HUES48 (cell line): ENCODE measurements around the gene TMEM273.

Experiments
- H3K27ac ChIP-seq: one replicate; pipeline ENCODE4 v1.7.0; 2013; ENCODE audit warnings: low read depth, low read length, inconsistent platforms
- H3K27me3 ChIP-seq: 2 replicates; pipeline ENCODE4 v1.6.1; 2013; ENCODE audit warnings: mild to moderate bottlenecking, low read length; ENCODE audit not compliant: control insufficient read depth, insufficient read depth
- H3K36me3 ChIP-seq: 2 replicates; pipeline ENCODE4 v1.6.1; 2013; ENCODE audit warnings: low read length; ENCODE audit not compliant: control insufficient read depth, insufficient read depth
- H3K4me1 ChIP-seq: 2 replicates; pipeline ENCODE4 v1.6.1; 2013; ENCODE audit warnings: mild to moderate bottlenecking, low read length; ENCODE audit not compliant: control insufficient read depth, insufficient read depth
- H3K4me3 ChIP-seq: 2 replicates; pipeline ENCODE4 v1.5.1; 2013; ENCODE audit warnings: mild to moderate bottlenecking, low read depth, low read length
- H3K9ac ChIP-seq: 2 replicates; pipeline ENCODE4 v1.6.1; 2013; ENCODE audit warnings: mild to moderate bottlenecking, low read depth, low read length, moderate library complexity
- H3K9me3 ChIP-seq: 2 replicates; pipeline ENCODE4 v1.6.1; 2013; ENCODE audit warnings: low read length; ENCODE audit not compliant: control insufficient read depth, insufficient read depth

Gene TMEM273

GRCh38 chr10:49174926-49175500 lies 13.2 kb downstream of the TMEM273 start:
- Histone ChIP-seq H3K27ac (no peak overlapping the region), H3K9ac (no peak overlapping the region), H3K4me3 (no peak overlapping the region), H3K4me1 (no peaks in the 10 kb centered on the region), H3K9me3 (no peaks in the 10 kb centered on the region), H3K36me3 (no peaks in the 10 kb centered on the region), H3K27me3 (no peaks in the 10 kb centered on the region)

- Histone ChIP-seq H3K4me3 (no peak overlapping the region), H3K27me3 (no peaks in the 10 kb centered on the region), H3K9ac (no peak overlapping the region), H3K36me3 (no peaks in the 10 kb centered on the region), H3K9me3 (no peaks in the 10 kb centered on the region), H3K4me1 (no peaks in the 10 kb centered on the region), H3K27ac (no peak overlapping the region)
Measured at GRCh38 chr10:49174261-49174925, 13.8 kb downstream of the TMEM273 start.

- Histone ChIP-seq H3K27me3 (no peaks in the 10 kb centered on the region), H3K27ac (no peak overlapping the region), H3K9me3 (no peaks in the 10 kb centered on the region), H3K9ac (no peak overlapping the region), H3K4me1 (no peaks in the 10 kb centered on the region), H3K4me3 (no peak overlapping the region), H3K36me3 (no peaks in the 10 kb centered on the region)
Measured at GRCh38 chr10:49173853-49174252, 14.3 kb downstream of the TMEM273 start.

GRCh38 chr10:49173201-49173772 lies 14.9 kb downstream of the TMEM273 start:
- Histone ChIP-seq H3K27me3 (no peaks in the 10 kb centered on the region), H3K36me3 (no peaks in the 10 kb centered on the region), H3K4me3 (no peak overlapping the region), H3K9me3 (no peaks in the 10 kb centered on the region), H3K27ac (no peak overlapping the region), H3K4me1 (no peaks in the 10 kb centered on the region), H3K9ac (no peak overlapping the region)

GRCh38 chr10:49172777-49173132 lies 15.4 kb downstream of the TMEM273 start:
- Histone ChIP-seq H3K4me1 (no peaks in the 10 kb centered on the region), H3K36me3 (no peaks in the 10 kb centered on the region), H3K9me3 (no peaks in the 10 kb centered on the region), H3K27ac (no peak overlapping the region), H3K4me3 (no peak overlapping the region), H3K27me3 (no peaks in the 10 kb centered on the region), H3K9ac (no peak overlapping the region)

- Histone ChIP-seq H3K9me3 (no peaks in the 10 kb centered on the region), H3K9ac (no peak overlapping the region), H3K4me1 (no peaks in the 10 kb centered on the region), H3K4me3 (no peak overlapping the region), H3K27ac (no peak overlapping the region), H3K27me3 (no peaks in the 10 kb centered on the region), H3K36me3 (no peaks in the 10 kb centered on the region)
Measured at GRCh38 chr10:49172061-49172776, 16.0 kb downstream of the TMEM273 start.

- Histone ChIP-seq H3K27ac (no peak overlapping the region), H3K9ac (no peak overlapping the region), H3K4me3 (no peak overlapping the region), H3K4me1 (no peaks in the 10 kb centered on the region), H3K36me3 (no peaks in the 10 kb centered on the region), H3K9me3 (no peaks in the 10 kb centered on the region), H3K27me3 (no peaks in the 10 kb centered on the region)
Measured at GRCh38 chr10:49171326-49172060, 16.7 kb downstream of the TMEM273 start.

- Histone ChIP-seq H3K9me3 (no peaks in the 10 kb centered on the region), H3K27me3 (no peaks in the 10 kb centered on the region), H3K4me1 (no peaks in the 10 kb centered on the region), H3K36me3 (no peaks in the 10 kb centered on the region), H3K9ac (no peak overlapping the region), H3K4me3 (no peak overlapping the region), H3K27ac (no peak overlapping the region)
Measured at GRCh38 chr10:49170632-49171325, 17.4 kb downstream of the TMEM273 start.

- Histone ChIP-seq H3K4me1 (no peaks in the 10 kb centered on the region), H3K27ac (no peak overlapping the region), H3K36me3 (no peaks in the 10 kb centered on the region), H3K9me3 (no peaks in the 10 kb centered on the region), H3K4me3 (no peak overlapping the region), H3K27me3 (no peaks in the 10 kb centered on the region), H3K9ac (no peak overlapping the region)
Measured at GRCh38 chr10:49169776-49170175, 18.4 kb downstream of the TMEM273 start.

GRCh38 chr10:49168831-49169500 lies 19.2 kb downstream of the TMEM273 start:
- Histone ChIP-seq H3K9ac (no peak overlapping the region), H3K9me3 (no peaks in the 10 kb centered on the region), H3K36me3 (no peaks in the 10 kb centered on the region), H3K4me3 (no peak overlapping the region), H3K27ac (no peak overlapping the region), H3K4me1 (no peaks in the 10 kb centered on the region), H3K27me3 (no peaks in the 10 kb centered on the region)
